ENCODE data around the gene FGF1.

Gene FGF1

DNA sequence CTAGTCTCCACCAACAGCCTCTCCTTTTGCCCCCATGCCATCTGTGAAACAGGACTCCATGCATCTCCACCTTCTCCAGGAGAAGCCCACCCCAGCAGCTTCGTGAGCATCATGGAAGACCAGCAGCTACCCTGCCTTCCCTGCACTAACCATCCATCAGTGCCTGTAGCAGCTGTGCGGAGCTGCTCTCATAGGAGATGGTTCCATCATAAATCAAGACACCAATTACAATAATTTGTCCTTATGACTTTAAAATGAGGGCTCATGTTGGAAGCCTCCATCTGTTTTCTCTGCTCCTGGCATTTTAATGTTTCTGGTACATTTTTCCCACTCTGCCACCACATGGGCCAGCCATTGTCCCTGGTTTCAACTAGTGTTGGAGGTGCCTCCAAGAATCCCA is 69.9 kb downstream of the FGF1 start:
- no peaks in the 10 kb centered on the region for H3K36me3 ChIP-seq (ENCODE audit: control insufficient read depth, insufficient read depth, low read length)
- no peak overlapping the region for H3K4me3 ChIP-seq (replicated peaks; ENCODE audit: low read depth, low read length)
- DNase-seq (ENCODE audit: extremely low read depth, insufficient read length), result no peak
- no peak for TF ChIP-seq CTCF (IDR thresholded peaks at IDR 0.05; ENCODE audit: insufficient read depth, low read length, poor library complexity, severe bottlenecking)
- no peaks in the 10 kb centered on the region for H3K27me3 ChIP-seq (replicated peaks; ENCODE audit: control insufficient read depth, insufficient read depth, low read length)

GRCh38 chr5:142614054-142614453 is 71.8 kb downstream of the FGF1 start:
- Histone ChIP-seq H3K27me3 (replicated peaks; ENCODE audit: control insufficient read depth, insufficient read depth, low read length) (no peaks in the 10 kb centered on the region), H3K4me3 (replicated peaks; ENCODE audit: low read depth, low read length) (no peak overlapping the region), H3K36me3 (ENCODE audit: control insufficient read depth, insufficient read depth, low read length) (no peaks in the 10 kb centered on the region)
- no peak for TF ChIP-seq CTCF (IDR thresholded peaks at IDR 0.05; ENCODE audit: insufficient read depth, low read length, poor library complexity, severe bottlenecking)
- DNase-seq (ENCODE audit: extremely low read depth, insufficient read length), result no peak

GRCh38 chr5:142613271-142613671 is 72.6 kb downstream of the FGF1 start:
- Histone ChIP-seq H3K4me3 (replicated peaks; ENCODE audit: low read depth, low read length) (no peak overlapping the region), H3K36me3 (ENCODE audit: control insufficient read depth, insufficient read depth, low read length) (no peaks in the 10 kb centered on the region), H3K27me3 (replicated peaks; ENCODE audit: control insufficient read depth, insufficient read depth, low read length) (no peaks in the 10 kb centered on the region)
- no peak for DNase-seq (ENCODE audit: extremely low read depth, insufficient read length)
- no peak for TF ChIP-seq CTCF (IDR thresholded peaks at IDR 0.05; ENCODE audit: insufficient read depth, low read length, poor library complexity, severe bottlenecking)

DNA sequence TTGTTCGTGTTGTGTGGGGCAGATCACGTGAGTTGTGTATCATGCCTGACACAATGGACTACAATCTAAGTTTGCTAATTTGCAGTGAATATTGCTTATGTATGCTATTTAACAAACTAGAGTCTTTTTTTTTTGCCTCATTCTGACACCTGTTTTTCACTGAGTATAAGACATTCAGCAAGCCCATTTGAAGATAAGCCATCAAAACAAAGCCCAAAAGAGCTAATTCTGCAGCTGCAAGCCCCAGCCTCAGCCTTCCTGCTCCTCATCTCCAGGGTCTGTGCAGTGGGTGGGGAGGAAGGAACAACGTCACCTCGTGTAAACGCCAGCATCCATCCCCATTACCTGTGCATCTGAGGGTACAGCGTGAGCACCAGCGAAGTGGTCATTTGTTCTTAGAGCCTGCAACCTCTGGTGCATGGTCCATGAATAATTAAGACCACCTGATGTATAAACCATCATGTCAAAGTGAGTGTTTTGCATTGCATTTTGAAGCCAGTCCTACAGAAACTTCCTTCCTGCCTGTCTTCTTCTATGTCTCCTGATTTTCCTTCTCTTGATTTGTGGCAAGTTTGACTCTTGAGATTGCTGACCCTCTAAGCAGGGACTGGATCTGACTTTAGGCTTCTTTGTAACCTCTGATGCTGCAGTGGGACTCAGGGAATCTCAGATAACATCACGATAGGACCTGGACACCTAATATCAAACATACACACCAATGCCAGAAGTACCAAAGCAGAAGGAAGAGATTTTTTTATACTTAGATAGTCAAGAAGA is 73.2 kb downstream of the FGF1 start:
- no peak for DNase-seq (ENCODE audit: extremely low read depth, insufficient read length)
- H3K4me3 ChIP-seq (replicated peaks; ENCODE audit: low read depth, low read length), result no peak overlapping the region
- no peak for TF ChIP-seq CTCF (IDR thresholded peaks at IDR 0.05; ENCODE audit: insufficient read depth, low read length, poor library complexity, severe bottlenecking)
- no peaks in the 10 kb centered on the region for H3K36me3 ChIP-seq (ENCODE audit: control insufficient read depth, insufficient read depth, low read length)
- H3K27me3 ChIP-seq (replicated peaks; ENCODE audit: control insufficient read depth, insufficient read depth, low read length), result no peaks in the 10 kb centered on the region

- peak; percentile 95 for TF ChIP-seq CTCF (IDR thresholded peaks at IDR 0.05; ENCODE audit: insufficient read depth, low read length, poor library complexity, severe bottlenecking)
- no peaks in the 10 kb centered on the region; the same call in 1 of the 2 replicates for H3K27me3 ChIP-seq (replicated peaks; ENCODE audit: control insufficient read depth, insufficient read depth, low read length)
- H3K36me3 ChIP-seq (ENCODE audit: control insufficient read depth, insufficient read depth, low read length), result no peaks in the 10 kb centered on the region
- H3K4me3 ChIP-seq (replicated peaks; ENCODE audit: low read depth, low read length), result no peak overlapping the region
- peak; percentile 2 for DNase-seq (ENCODE audit: extremely low read depth, insufficient read length)
These were observed 74.7 kb downstream of the FGF1 start for GRCh38 chr5:142611154-142611553.

Measured in GM06990 (cell line).